ENCODE measurements around the gene RAB4A. TPM values are rescaled to one million over a fixed set of nuclear protein-coding genes. Genes with fewer than 3 reads are reported as not detected.
A peak's percentile ranks its signal among the peaks of the same experiment; 100 is the strongest.

RAB4A gene
- total RNA-seq, 1 experiment from 2014 or later: 66.7 TPM

DNA sequence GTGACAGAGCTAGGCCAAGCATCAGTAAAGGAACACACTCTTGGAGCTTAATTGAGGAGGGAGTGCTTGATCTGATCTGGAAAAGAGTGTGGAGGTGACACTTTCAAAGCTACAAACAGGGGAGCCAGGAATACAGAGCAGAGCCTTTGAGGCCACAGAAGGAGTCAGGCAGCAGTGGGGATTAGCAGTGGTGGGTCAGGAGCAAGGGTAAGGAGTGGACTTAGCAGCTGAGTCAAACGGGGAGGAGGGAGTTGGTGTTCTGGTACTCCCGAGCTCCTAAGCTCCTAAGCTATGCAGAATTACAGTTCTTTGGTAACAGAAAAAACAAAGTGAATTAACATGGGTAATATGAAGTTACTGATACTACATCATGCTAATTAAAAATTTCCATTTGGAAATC, 14.5 kb downstream of the RAB4A start:
- Histone ChIP-seq H2BK5ac (ENCODE audit: insufficient read length, low read length) (no peak overlapping the region), H4K5ac (ENCODE audit: insufficient read length, low read depth, low read length) (no peak overlapping the region), H3K9me3 (ENCODE audit: control insufficient read depth, low read depth, low read length) (no peaks in the 10 kb centered on the region), H3K9ac (ENCODE audit: extremely low read depth, insufficient read length, low read length) (no peak overlapping the region), H2BK15ac (ENCODE audit: low read depth, low read length) (no peak overlapping the region), H3K23ac (ENCODE audit: insufficient read length, low read depth, low read length) (no peak overlapping the region), H2AK5ac (ENCODE audit: insufficient read length, low read length) (no peak overlapping the region), H3K14ac (ENCODE audit: insufficient read depth, low read length) (no peak overlapping the region), H2BK120ac (ENCODE audit: low read depth, low read length, poor library complexity, severe bottlenecking) (no peak overlapping the region), H3K79me2 (ENCODE audit: insufficient read depth, low read length) (peaks cover 10% of the 10 kb centered on the region; the same call in 1 of the 2 replicates), H2BK12ac (ENCODE audit: insufficient read length, low read depth, low read length) (no peak overlapping the region), H3T11ph (ENCODE audit: low read length) (no peak overlapping the region), H2AFZ (ENCODE audit: low read length) (no peak overlapping the region), H4K8ac (replicated peaks; ENCODE audit: insufficient read length, low read depth, low read length) (no peak overlapping the region), H3K4me2 (ENCODE audit: insufficient read depth, insufficient read length, low read length) (no peak overlapping the region), H4K91ac (ENCODE audit: insufficient read length, low read depth, low read length) (no peak overlapping the region), H3K79me1 (ENCODE audit: insufficient read depth, low read depth, low read length, poor library complexity, severe bottlenecking) (peaks cover 6% of the 10 kb centered on the region), H3K4me1 (ENCODE audit: insufficient read depth, low read length) (peaks cover 2% of the 10 kb centered on the region; the same call in 1 of the 2 replicates), H4K20me1 (ENCODE audit: control insufficient read depth, insufficient read depth, insufficient read length) (no peaks in the 10 kb centered on the region), H3K27me3 (ENCODE audit: insufficient read depth, low read length) (no peaks in the 10 kb centered on the region), H3K23me2 (ENCODE audit: insufficient read length, low read depth, low read length, poor library complexity, severe bottlenecking) (no peaks in the 10 kb centered on the region), H3K18ac (ENCODE audit: insufficient read length, low read depth, low read length) (no peak overlapping the region), H3K56ac (ENCODE audit: insufficient read length, low read depth, low read length) (no peak overlapping the region), H2BK20ac (ENCODE audit: low read depth, low read length, poor library complexity, severe bottlenecking) (no peak overlapping the region), H3K27ac (ENCODE audit: insufficient read length, low read depth, low read length) (no peak overlapping the region), H3K4ac (ENCODE audit: low read depth, low read length) (no peak overlapping the region)
- Mint-ChIP-seq H3K4me1 (peaks cover 7 to 12% of the 10 kb centered on the region in 2 experiments), H3K36me3 (ENCODE audit: insufficient read depth in 1 of 3, low read depth in 3 of 3) (peaks cover 3 to 15% (median 4%) of the 10 kb centered on the region in 3 experiments; a peak in 6 of 7 replicates), H3K9me3 (no peaks in the 10 kb centered on the region), H3K27me3 (ENCODE audit: low read depth) (no peaks in the 10 kb centered on the region), H3K4me3 (no peak overlapping the region), H3K27ac (peak overlapping the region in 2 of 3 experiments; percentile 1 to 62; a peak in 2 of 7 replicates)
- no peak for DNase-seq
- whole genome bisulfite sequencing (ENCODE audit: extremely low coverage, insufficient read length, low lambda C conversion rate): no CpG with 5 or more reads among the region's 2 CpGs
- TF ChIP-seq, protein P1, sequence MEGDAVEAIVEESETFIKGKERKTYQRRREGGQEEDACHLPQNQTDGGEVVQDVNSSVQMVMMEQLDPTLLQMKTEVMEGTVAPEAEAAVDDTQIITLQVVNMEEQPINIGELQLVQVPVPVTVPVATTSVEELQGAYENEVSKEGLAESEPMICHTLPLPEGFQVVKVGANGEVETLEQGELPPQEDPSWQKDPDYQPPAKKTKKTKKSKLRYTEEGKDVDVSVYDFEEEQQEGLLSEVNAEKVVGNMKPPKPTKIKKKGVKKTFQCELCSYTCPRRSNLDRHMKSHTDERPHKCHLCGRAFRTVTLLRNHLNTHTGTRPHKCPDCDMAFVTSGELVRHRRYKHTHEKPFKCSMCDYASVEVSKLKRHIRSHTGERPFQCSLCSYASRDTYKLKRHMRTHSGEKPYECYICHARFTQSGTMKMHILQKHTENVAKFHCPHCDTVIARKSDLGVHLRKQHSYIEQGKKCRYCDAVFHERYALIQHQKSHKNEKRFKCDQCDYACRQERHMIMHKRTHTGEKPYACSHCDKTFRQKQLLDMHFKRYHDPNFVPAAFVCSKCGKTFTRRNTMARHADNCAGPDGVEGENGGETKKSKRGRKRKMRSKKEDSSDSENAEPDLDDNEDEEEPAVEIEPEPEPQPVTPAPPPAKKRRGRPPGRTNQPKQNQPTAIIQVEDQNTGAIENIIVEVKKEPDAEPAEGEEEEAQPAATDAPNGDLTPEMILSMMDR (conservative IDR thresholded peaks at IDR 0.05): no peak
